Progenitor cell of endocrine pancreas (in vitro differentiated cells): ENCODE measurements around the gene PLA2G2C. TPM values are rescaled to one million over a fixed set of nuclear protein-coding genes. Genes with fewer than 3 reads are reported as not detected.

Experiments used
- DNase-seq: peaks from one replicate; pipeline ENCODE4 v3.0.0; 2021; ENCODE audit warnings: low spot score; ENCODE audit not compliant: unreplicated experiment
- H3K27ac Mint-ChIP-seq: 2 replicates; pipeline ENCODE4 v1.8.0; 2021; ENCODE audit warnings: mild to moderate bottlenecking, moderate library complexity, mixed read lengths
- H3K27me3 Mint-ChIP-seq: 2 replicates; pipeline ENCODE4 v1.8.0; 2021; ENCODE audit warnings: mixed read lengths
- H3K36me3 Mint-ChIP-seq: 2 replicates; pipeline ENCODE4 v1.8.0; 2022; ENCODE audit warnings: mixed read lengths; ENCODE audit not compliant: insufficient read depth
- H3K4me1 Mint-ChIP-seq: 2 replicates; pipeline ENCODE4 v1.8.0; 2021; ENCODE audit warnings: low read depth, mixed read lengths
- H3K4me3 Mint-ChIP-seq: 2 replicates; pipeline ENCODE4 v1.8.0; 2021; ENCODE audit warnings: low read depth, mild to moderate bottlenecking, moderate library complexity, mixed read lengths
- H3K9me3 Mint-ChIP-seq: 2 replicates; pipeline ENCODE4 v1.8.0; 2021; ENCODE audit warnings: low read depth, mixed read lengths
- CTCF ChIP-seq: fragments of 200-600 bp; sonication (generic); IDR thresholded peaks from one replicate; pipeline ENCODE4 v1.5.0; 2021; ENCODE audit warnings: antibody characterized with exemption, mild to moderate bottlenecking; ENCODE audit not compliant: unreplicated experiment
- total RNA-seq: library from RNA; stranded (reverse); gene quantifications from 2 replicates; pipeline ENCODE4 v1.2.1, GENCODE V29; 2021

The PLA2G2C gene
- total RNA-seq, 1 donor from 2014 or later, result not detected

- DNase-seq, result no peak
- H3K36me3 Mint-ChIP-seq, result no peaks in the 10 kb centered on the region
- no peaks in the 10 kb centered on the region for H3K9me3 Mint-ChIP-seq
- peaks cover 57% of the 10 kb centered on the region for H3K27me3 Mint-ChIP-seq
- no peak overlapping the region for H3K4me3 Mint-ChIP-seq
- no peak for TF ChIP-seq CTCF
- H3K4me1 Mint-ChIP-seq, result no peaks in the 10 kb centered on the region
- peak overlapping the region; percentile 27 for H3K27ac Mint-ChIP-seq
These were observed 25.9 kb upstream of the PLA2G2C start for GRCh38 chr1:20212085-20212684.

GRCh38 chr1:20211511-20211931 lies 25.2 kb upstream of the PLA2G2C start:
- DNase-seq, result no peak
- Mint-ChIP-seq H3K9me3 (no peaks in the 10 kb centered on the region), H3K36me3 (no peaks in the 10 kb centered on the region), H3K27ac (no peak overlapping the region), H3K4me1 (no peaks in the 10 kb centered on the region), H3K27me3 (peaks cover 55% of the 10 kb centered on the region), H3K4me3 (no peak overlapping the region)
- no peak for TF ChIP-seq CTCF

GRCh38 chr1:20210736-20211460 lies 24.6 kb upstream of the PLA2G2C start:
- no peaks in the 10 kb centered on the region for H3K9me3 Mint-ChIP-seq
- no peak overlapping the region for H3K27ac Mint-ChIP-seq
- H3K4me1 Mint-ChIP-seq, result no peaks in the 10 kb centered on the region
- no peaks in the 10 kb centered on the region for H3K36me3 Mint-ChIP-seq
- DNase-seq, result no peak
- H3K27me3 Mint-ChIP-seq, result peaks cover 52% of the 10 kb centered on the region
- H3K4me3 Mint-ChIP-seq, result no peak overlapping the region
- TF ChIP-seq CTCF, result no peak

GRCh38 chr1:20209471-20209870 lies 23.2 kb upstream of the PLA2G2C start:
- Mint-ChIP-seq H3K4me1 (no peaks in the 10 kb centered on the region), H3K36me3 (no peaks in the 10 kb centered on the region), H3K9me3 (no peaks in the 10 kb centered on the region), H3K4me3 (no peak overlapping the region), H3K27me3 (peaks cover 38% of the 10 kb centered on the region), H3K27ac (no peak overlapping the region)
- TF ChIP-seq CTCF, result no peak
- DNase-seq, result no peak

- no peaks in the 10 kb centered on the region for H3K4me1 Mint-ChIP-seq
- no peak for TF ChIP-seq CTCF
- no peak overlapping the region for H3K4me3 Mint-ChIP-seq
These were observed 21.2 kb upstream of the PLA2G2C start for GRCh38 chr1:20207546-20207945.

More at GRCh38 chr1:20207546-20207945, 21.2 kb upstream of the PLA2G2C start:
- H3K27ac Mint-ChIP-seq, result no peak overlapping the region
- no peak for DNase-seq
- H3K27me3 Mint-ChIP-seq, result peaks cover 39% of the 10 kb centered on the region
- H3K9me3 Mint-ChIP-seq, result no peaks in the 10 kb centered on the region
- H3K36me3 Mint-ChIP-seq, result no peaks in the 10 kb centered on the region
